Measurements from ENCODE around the gene NLRP9.
"Not testable (repeated sequence)": the region's sequence is repeated elsewhere in the genome, so short reads cannot be mapped to it uniquely, and the experiment has no call there.

NLRP9 gene

DNA sequence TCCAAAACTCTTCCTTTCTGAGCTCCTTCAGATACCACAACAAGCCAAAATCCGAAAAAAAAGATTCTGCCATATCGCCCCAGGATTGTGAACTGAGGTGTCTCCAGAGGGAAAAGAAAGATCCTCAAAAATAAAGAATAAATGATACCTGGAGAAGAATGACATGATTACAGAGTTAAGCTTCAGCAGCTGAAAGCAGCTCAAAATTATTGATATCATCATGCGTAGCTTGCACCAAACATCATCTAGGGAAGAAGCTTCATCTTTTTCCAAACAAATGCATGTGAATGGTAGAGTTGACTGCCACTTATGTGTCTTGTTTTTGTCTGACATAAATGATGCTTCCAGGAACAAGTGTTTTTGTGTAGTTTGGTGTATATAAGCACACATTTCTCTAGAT, at the start of gene NLRP9:
Gene NLRP9, minus strand, starts transcription at position 101 of the 400 bp plus-strand sequence. Its CDS starts 28 bp downstream, at position 73.
- DNase-seq (ENCODE audit: low read depth): no peak

DNA sequence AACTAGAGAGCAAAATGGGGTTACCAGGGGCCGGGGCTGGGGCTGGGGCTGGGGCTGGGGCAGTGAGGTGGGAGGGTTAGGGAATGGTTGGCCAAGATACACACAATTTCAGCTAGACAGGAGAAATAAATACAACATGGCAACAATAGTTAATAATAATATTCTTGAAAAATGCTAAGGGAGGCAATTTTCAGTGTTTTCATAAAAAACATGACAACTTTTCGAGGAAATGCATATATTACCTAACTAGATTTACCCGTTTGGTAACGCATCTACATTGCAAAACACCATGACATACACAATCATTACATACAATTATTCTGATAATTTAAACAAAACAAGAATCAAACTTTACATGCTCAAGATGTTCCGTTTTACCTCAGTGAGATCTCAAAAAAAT, 42.9 kb upstream of the NLRP9 start:
- no peak for DNase-seq (ENCODE audit: low read depth)

DNA sequence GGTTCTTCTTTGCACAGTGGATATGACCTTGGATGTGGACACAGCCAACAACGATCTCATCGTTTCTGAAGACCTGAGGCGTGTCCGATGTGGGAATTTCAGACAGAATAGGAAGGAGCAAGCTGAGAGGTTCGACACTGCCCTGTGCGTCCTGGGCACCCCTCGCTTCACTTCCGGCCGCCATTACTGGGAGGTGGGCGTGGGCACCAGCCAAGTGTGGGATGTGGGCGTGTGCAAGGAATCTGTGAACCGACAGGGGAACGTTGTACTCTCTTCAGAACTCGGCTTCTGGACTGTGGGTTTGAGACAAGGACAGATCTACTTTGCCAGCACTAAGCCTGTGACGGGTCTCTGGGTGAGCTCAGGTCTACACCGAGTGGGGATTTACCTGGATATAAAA, 40.1 kb upstream of the NLRP9 start:
- no peak for DNase-seq (ENCODE audit: low read depth)

DNA sequence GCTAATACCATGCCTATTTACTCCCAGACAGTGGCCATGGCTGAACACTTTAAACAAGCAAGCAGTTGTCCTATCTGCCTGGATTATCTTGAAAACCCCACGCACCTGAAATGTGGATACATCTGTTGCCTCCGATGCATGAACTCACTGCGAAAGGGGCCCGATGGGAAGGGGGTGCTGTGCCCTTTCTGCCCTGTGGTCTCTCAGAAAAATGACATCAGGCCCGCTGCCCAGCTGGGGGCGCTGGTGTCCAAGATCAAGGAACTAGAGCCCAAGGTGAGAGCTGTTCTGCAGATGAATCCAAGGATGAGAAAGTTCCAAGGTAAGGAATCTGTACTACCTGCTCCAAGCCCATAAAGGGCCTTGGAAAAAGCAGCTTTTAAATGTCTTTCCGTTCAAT, 39.3 kb upstream of the NLRP9 start:
- DNase-seq (ENCODE audit: low read depth): no peak

DNA sequence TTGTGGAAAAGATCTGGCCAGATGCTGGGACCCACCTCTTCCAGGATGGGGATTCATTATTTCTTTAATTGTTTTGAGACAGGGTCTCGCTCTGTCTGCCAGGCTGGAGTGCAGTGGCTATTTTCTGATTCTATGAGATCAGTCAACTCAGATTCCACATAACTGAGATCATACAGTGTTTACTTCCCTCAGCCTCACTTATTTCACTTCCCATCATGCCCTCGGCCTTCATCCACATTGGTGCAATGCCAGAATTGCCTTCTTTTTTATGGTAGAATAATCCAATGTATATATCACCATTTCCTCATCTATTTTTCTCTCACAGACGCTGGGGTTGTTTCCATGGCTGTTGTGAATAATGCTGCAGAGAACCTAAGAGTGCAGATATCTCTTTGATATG, 31.4 kb upstream of the NLRP9 start:
- not testable (repeated sequence) for DNase-seq (ENCODE audit: low read depth)

DNA sequence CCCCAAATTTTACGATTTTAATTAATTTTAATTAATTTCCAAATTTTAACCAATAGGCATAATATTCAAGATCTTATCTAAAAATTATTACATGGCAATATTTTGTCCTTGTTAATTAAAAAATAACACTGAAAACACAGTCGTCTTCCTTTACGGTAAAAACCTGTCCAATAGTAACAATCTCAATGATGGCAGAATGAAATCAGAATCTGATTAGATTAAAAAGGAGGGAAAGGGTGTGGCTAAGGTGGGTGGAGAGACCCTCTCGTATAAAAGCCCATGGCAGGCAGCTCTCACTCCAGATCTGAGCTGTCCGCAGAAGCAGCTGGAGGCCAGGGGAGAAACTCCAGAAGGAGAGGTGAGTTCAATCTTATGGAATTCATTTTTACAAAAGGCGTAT, 30.6 kb upstream of the NLRP9 start, which contains the start of gene RFPL4AL1:
Gene RFPL4AL1, plus strand, starts transcription at position 301 of the 400 bp plus-strand sequence. CDS start 2,687 bp downstream, outside the sequence.
- DNase-seq (ENCODE audit: low read depth): not testable (repeated sequence)

DNA sequence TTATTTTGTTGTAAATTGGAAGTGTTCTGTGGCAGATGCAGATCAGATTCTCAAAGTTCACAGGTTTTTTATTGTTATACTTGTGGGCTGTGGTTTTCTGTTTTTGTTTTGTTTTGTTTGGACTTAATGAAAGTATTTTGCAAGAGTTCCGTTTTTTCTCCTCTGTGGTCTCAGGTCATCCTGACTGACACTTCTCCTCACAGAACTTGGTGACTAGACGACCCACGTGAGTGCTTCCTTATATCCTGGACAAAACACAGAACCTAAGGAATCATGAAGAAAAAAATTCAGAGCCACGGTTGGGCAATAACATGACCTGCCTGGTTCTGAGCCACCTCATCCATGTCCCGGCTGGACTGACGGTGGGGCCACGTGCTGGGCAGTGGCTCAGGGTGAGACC, 28.3 kb upstream of the NLRP9 start:
- no peak for DNase-seq (ENCODE audit: low read depth)

GRCh38 chr19:55758797-55759196, 20.6 kb upstream of the NLRP9 start, which contains the start of gene RFPL4A:
TSS of gene RFPL4A (plus strand) at chr19:55759097. CDS start at chr19:55761801, 2,704 bp downstream.
- DNase-seq (ENCODE audit: low read depth): not testable (repeated sequence)

DNA sequence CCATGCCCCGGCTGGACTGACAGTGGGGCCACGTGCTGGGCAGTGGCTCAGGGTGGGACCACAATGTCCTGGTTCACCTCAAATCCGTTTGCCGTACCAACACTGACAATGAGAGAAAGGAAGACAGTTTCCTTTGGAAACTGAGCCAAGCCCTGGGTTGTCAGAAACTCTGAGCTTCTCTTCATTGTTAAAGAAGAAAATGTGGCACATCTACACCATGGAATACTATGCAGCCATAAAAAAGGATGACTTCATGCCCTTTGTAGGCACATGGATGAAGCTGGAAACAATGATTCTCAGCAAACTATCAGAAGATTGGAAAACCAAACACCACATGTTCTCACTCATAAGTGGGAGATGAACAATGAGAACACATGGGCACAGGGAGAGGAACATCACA, 18.6 kb upstream of the NLRP9 start:
- not testable (repeated sequence) for DNase-seq (ENCODE audit: low read depth)

- no peak for DNase-seq (ENCODE audit: low read depth)
Measured at GRCh38 chr19:55753401-55753800, 15.2 kb upstream of the NLRP9 start.

DNA sequence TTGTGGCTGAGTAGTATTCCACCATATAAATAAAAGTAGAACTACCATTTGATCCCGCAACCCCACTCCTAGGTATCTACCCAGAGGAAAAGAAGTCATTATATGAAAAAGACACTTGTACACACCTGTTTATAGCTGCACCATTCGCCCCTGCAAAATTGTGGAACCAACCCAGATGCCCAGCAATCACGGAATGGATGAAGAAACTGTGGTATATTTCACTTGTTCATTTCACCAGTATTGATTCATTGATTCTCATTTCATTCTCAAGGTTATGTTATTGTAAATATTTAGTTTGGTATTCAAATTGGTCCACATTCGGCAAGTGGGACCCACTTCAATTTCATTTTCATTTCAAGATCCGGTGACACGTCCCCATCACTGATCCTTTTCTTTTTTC, 12.5 kb upstream of the NLRP9 start:
- DNase-seq (ENCODE audit: low read depth): no peak

- not testable (repeated sequence) for DNase-seq (ENCODE audit: low read depth)
Measured at GRCh38 chr19:55730378-55730777, 7.8 kb downstream of the NLRP9 start.

- no peak for DNase-seq (ENCODE audit: low read depth)
Measured at GRCh38 chr19:55723491-55723890, 14.7 kb downstream of the NLRP9 start.

GRCh38 chr19:55720801-55721200, 17.4 kb downstream of the NLRP9 start:
- no peak for DNase-seq (ENCODE audit: low read depth)

- DNase-seq (ENCODE audit: low read depth): no peak
Measured at GRCh38 chr19:55720214-55720746, 17.9 kb downstream of the NLRP9 start.

DNA sequence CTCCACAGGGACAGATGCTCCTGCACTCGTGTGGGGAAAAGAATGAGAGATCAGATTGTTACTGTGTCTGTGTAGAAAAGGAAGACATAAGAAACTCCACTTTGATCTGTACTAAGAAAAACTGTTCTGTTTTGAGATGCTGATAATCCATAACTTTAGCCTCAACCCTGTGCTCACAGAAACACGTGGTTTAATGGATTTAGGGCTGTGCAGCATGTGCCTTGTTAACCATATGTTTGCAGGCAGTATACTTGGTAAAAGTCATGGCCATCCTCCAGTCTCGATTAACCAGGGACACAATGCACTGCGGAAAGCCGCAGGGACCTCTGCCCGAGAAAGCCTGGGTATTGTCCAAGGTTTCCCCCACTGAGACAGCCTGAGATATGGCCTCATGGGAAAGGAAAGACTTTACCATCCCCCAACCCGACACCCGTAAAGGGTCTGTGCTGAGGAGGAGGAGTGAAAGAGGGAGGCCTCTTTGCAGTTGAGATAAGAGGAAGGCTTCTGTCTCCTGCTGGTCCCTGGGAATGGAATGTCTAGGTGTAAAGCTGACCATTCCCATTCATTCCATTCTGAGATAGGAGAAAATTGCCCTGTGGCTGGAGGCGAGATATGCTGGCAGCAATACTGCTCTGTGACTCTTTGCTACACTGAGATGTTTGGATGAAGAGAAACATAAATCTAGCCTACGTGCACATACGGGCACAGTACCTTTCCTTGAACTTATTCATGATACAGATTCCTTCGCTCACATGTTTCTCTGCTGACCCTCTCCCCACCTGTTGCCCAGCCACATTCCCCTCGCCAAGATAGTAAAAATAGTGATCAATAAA, 20.1 kb downstream of the NLRP9 start:
- not testable (repeated sequence) for DNase-seq (ENCODE audit: low read depth)

- DNase-seq (ENCODE audit: low read depth): no peak
Measured at GRCh38 chr19:55717251-55717650, 21.0 kb downstream of the NLRP9 start.

DNA sequence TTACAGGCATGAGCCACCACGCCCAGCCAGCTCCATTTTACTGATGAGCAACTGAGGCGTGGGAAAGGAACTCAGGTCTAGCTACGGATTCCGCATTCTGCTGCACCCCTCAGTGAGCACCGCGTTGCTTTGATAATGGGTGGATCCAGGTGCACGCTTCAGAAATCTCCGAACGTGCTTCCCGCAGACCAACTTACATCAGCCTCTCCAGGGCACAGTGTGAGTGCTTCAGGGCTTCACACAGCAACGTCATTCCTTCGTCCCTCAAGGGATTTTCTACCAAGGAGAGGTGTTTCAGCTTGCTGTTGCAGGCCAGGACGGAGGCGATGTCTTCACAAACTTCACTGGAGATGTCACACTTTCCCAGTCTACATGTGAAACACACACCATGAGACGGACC, 21.7 kb downstream of the NLRP9 start:
- DNase-seq (ENCODE audit: low read depth): no peak

DNA sequence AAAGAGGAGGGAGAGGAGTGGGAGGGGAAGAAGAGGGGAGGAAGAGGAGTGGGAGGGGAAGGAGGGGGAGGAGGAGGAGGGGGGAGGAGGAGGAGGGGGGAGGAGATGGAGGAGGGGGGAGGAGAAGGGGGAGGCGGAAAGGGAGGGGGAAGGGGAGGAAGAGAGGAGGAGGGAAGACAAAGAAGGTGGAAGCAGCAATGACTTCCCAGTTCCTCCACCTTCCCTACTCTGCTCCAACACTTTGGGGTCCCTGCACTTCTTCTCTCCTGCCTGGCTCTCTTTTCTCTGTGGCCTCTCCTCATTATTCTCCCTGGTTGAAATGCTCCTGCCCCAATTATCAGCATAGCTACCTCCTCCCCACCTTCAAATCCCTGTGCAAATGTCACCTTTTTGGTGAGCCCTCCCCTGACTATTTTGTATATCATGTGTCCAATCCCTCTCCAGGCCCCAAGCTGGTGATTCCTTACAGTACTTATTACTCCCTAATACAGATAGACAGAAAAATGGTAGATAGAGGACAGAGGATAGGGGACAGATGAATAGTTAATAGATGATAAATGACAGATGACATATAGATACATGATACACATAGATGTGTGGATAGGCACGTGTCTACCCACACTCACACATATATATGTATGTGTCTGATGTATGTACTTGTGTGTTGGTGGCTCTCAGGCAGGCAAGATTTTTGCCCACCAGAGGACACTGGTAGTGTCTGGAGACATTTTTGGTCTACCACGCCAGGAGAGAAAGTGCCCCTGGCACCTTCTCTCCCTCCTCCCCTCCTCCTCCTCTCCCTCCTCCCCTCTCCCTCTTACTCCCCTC, 25.2 kb downstream of the NLRP9 start:
- DNase-seq (ENCODE audit: low read depth): no peak

- no peak for DNase-seq (ENCODE audit: low read depth)
Measured at GRCh38 chr19:55711719-55712118, 26.5 kb downstream of the NLRP9 start.

DNA sequence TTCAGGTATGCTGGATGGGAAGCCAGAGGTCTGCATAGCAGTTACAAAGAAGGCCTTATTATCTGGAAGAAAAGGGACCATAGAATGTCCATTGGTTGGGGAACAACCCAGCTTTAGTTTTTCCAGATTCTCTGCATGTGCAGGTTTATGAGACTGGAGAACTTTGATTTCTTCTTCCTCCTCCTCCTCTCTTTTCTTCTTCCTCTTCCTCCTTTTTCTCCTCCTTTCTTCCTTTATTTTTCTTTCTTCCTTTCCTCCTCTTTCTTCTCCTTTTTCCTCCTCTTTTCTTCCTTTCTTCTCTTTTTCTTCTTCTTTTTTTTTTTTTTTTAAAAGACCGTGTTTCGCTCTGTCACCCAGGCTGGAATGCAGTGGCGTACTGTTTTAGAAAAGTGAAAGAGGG, 32.2 kb downstream of the NLRP9 start:
- no peak for DNase-seq (ENCODE audit: low read depth)

- no peak for DNase-seq (ENCODE audit: low read depth)
Measured at GRCh38 chr19:55704494-55705245, 33.5 kb downstream of the NLRP9 start.
